ENCODE results near the gene CT45A8.
"Not testable (repeated sequence)": the region's sequence is repeated elsewhere in the genome, so short reads cannot be mapped to it uniquely, and the experiment has no call there.

GRCh38 chrX:135854438-135854837 lies at the start of gene CT45A8:
- not testable (repeated sequence) for TF ChIP-seq EZH2phosphoT487 (IDR thresholded peaks at IDR 0.05; ENCODE audit: insufficient read depth, low read depth); EZH2 (IDR thresholded peaks at IDR 0.05; ENCODE audit: insufficient read depth, poor library complexity, severe bottlenecking)

All from GM23248 (cell line).